Panc1 (cell line): ENCODE measurements around the gene KIF25.

Experiments used
- CTCF ChIP-seq: fragments of 450-650 bp; IDR thresholded peaks from 2 replicates; pipeline ENCODE4 v1.5.1; 2017; ENCODE audit warnings: mild to moderate bottlenecking
- POLR2AphosphoS5 ChIP-seq: IDR thresholded peaks from 2 replicates; pipeline ENCODE4 v1.6.1; 2012; ENCODE audit warnings: mild to moderate bottlenecking, low read depth, low read length, moderate library complexity
- REST ChIP-seq, 2 experiments: IDR thresholded peaks; 2 replicates each; pipeline ENCODE4 v1.6.1; 2011 to 2012; ENCODE audit warnings: low read depth in 2 of 2, control low read depth in 1 of 2, low read length in 1 of 2, mild to moderate bottlenecking in 1 of 2, moderate library complexity in 1 of 2; ENCODE audit not compliant: insufficient read depth in 1 of 2
- TCF7L2 ChIP-seq: IDR thresholded peaks from 2 replicates; pipeline ENCODE4 v1.6.1; 2011; ENCODE audit warnings: mild to moderate bottlenecking, low read depth, low read length, inconsistent platforms

- no peak for TF ChIP-seq CTCF
- no peak for TF ChIP-seq POLR2AphosphoS5
- no peak for TF ChIP-seq REST (IDR thresholded peaks at IDR 0.05; ENCODE audit: insufficient read depth in 1 of 2, low read depth in 2 of 2, low read length in 1 of 2)
- TF ChIP-seq TCF7L2 = no peak
Measured at GRCh38 chr6:168045706-168046620, 48.5 kb downstream of the KIF25 start.
